Peyer's patch (tissue), 4 donors: ENCODE data around the gene B4GALNT2. TPM values are rescaled to one million over a fixed set of nuclear protein-coding genes. Genes with fewer than 3 reads are reported as not detected.

ENCODE experiments used
- DNase-seq, 3 donors: peaks; one replicate each; pipeline ENCODE4 v3.0.0-alpha.2; 2017 to 2019
- H3K27ac ChIP-seq, 4 donors: fragments of 200-600 bp; sonication (generic); one replicate each; pipeline ENCODE4 v1.5.1; 2016 to 2019
- H3K27me3 ChIP-seq, 2 donors: fragments of 200-600 bp; sonication (generic); one replicate each; pipeline ENCODE4 v1.5.1; 2019
- H3K36me3 ChIP-seq, 3 donors: fragments of 200-600 bp; sonication (generic); one replicate each; pipeline ENCODE4 v1.5.1; 2016 to 2019
- H3K4me1 ChIP-seq, 4 donors: fragments of 200-600 bp; sonication (generic); one replicate each; pipeline ENCODE4 v1.5.1; 2016 to 2019
- H3K4me3 ChIP-seq, 4 donors: fragments of 200-600 bp; sonication (generic); 1 replicate in 3 of 4; 2 replicates in 1 of 4; pipeline ENCODE4 v1.5.1; 2016 to 2019; ENCODE audit warnings: mild to moderate bottlenecking in 1 of 4
- H3K9me3 ChIP-seq, 4 donors: fragments of 200-600 bp; sonication (generic); one replicate each; pipeline ENCODE4 v1.5.1; 2016 to 2019; ENCODE audit warnings: mild to moderate bottlenecking in 1 of 4
- CTCF ChIP-seq, 6 experiments: fragments of 450-650 bp in 4 of 6; fragments of 200-600 bp in 2 of 6; sonication (generic) in 1 of 6; IDR thresholded peaks; one replicate each; pipeline ENCODE4 v1.5.1; 2017 to 2019; ENCODE audit warnings: antibody characterized with exemption in 6 of 6, mild to moderate bottlenecking in 3 of 6, moderate library complexity in 1 of 6
- POLR2A ChIP-seq, 2 donors: fragments of 450-650 bp; IDR thresholded peaks; one replicate each; pipeline ENCODE4 v1.5.1; 2017; ENCODE audit warnings: antibody characterized with exemption in 2 of 2, mild to moderate bottlenecking in 2 of 2, moderate library complexity in 2 of 2
- total RNA-seq, 4 donors: library from RNA; depleted of rRNA; stranded (reverse); fragments of >200 nt; gene quantifications; one replicate each; pipeline ENCODE4 v1.1.0, GENCODE V29; 2016

B4GALNT2 gene
- total RNA-seq, 4 donors from 2014 or later = 0.83 to 11.2 (median 7.5) TPM

GRCh38 chr17:49187301-49187700 lies 54.7 kb downstream of the B4GALNT2 start:
- DNase-seq = no peak
- TF ChIP-seq CTCF (IDR thresholded peaks at IDR 0.05) = no peak
- TF ChIP-seq POLR2A (IDR thresholded peaks at IDR 0.05) = no peak

GRCh38 chr17:49190932-49191331 lies 58.4 kb downstream of the B4GALNT2 start:
- Histone ChIP-seq H3K4me1 (no peaks in the 10 kb centered on the region), H3K36me3 (no peaks in the 10 kb centered on the region), H3K4me3 (no peak overlapping the region), H3K27me3 (no peaks in the 10 kb centered on the region), H3K9me3 (no peaks in the 10 kb centered on the region), H3K27ac (peak overlapping the region in 2 of 4 donors; percentile 43 to 61)
- TF ChIP-seq CTCF (IDR thresholded peaks at IDR 0.05) (no peak), POLR2A (IDR thresholded peaks at IDR 0.05) (no peak)
- no peak for DNase-seq

More at GRCh38 chr17:49187301-49187700, 54.7 kb downstream of the B4GALNT2 start:
- H3K4me1 ChIP-seq = no peaks in the 10 kb centered on the region
- H3K9me3 ChIP-seq = peaks cover 0 to 10% (median 2%) of the 10 kb centered on the region in 4 donors
- no peak overlapping the region for H3K4me3 ChIP-seq
- no peak overlapping the region for H3K27ac ChIP-seq
- no peaks in the 10 kb centered on the region for H3K36me3 ChIP-seq
- no peaks in the 10 kb centered on the region for H3K27me3 ChIP-seq

- TF ChIP-seq POLR2A (IDR thresholded peaks at IDR 0.05) (no peak), CTCF (IDR thresholded peaks at IDR 0.05) (peak in 1 of 6 experiments; percentile 27)
Observed at GRCh38 chr17:49191409-49191916, 58.9 kb downstream of the B4GALNT2 start.

GRCh38 chr17:49191917-49192741 lies 59.6 kb downstream of the B4GALNT2 start:
- H3K36me3 ChIP-seq = no peaks in the 10 kb centered on the region
- TF ChIP-seq POLR2A (IDR thresholded peaks at IDR 0.05) (no peak), CTCF (IDR thresholded peaks at IDR 0.05) (peak in 3 of 6 experiments; percentile 4 to 38 (median 14))
- peak; percentile 89 to 97 (median 97) for DNase-seq
- peak overlapping the region; percentile 95 to 100 (median 98) for H3K27ac ChIP-seq
- no peaks in the 10 kb centered on the region for H3K4me1 ChIP-seq
- no peaks in the 10 kb centered on the region for H3K27me3 ChIP-seq
- peak overlapping the region; percentile 67 to 91 (median 78) for H3K4me3 ChIP-seq
- no peaks in the 10 kb centered on the region for H3K9me3 ChIP-seq

More at GRCh38 chr17:49191409-49191916, 58.9 kb downstream of the B4GALNT2 start:
- H3K9me3 ChIP-seq = no peaks in the 10 kb centered on the region
- H3K4me3 ChIP-seq = peak overlapping the region; percentile 67 to 91 (median 78)
- H3K27ac ChIP-seq = peak overlapping the region; percentile 95 to 100 (median 98)
- H3K4me1 ChIP-seq = no peaks in the 10 kb centered on the region
- no peaks in the 10 kb centered on the region for H3K36me3 ChIP-seq
- no peaks in the 10 kb centered on the region for H3K27me3 ChIP-seq
- DNase-seq = no peak

GRCh38 chr17:49193513-49194296 lies 61.1 kb downstream of the B4GALNT2 start:
- peak in 2 of 3 donors; percentile 62 to 77 for DNase-seq
- TF ChIP-seq CTCF (IDR thresholded peaks at IDR 0.05) = no peak
- no peak for TF ChIP-seq POLR2A (IDR thresholded peaks at IDR 0.05)
- H3K4me1 ChIP-seq = no peaks in the 10 kb centered on the region

More at GRCh38 chr17:49193513-49194296, 61.1 kb downstream of the B4GALNT2 start:
- H3K36me3 ChIP-seq = no peaks in the 10 kb centered on the region
- peak overlapping the region; percentile 67 to 91 (median 78) for H3K4me3 ChIP-seq
- peak overlapping the region; percentile 17 to 98 (median 96) for H3K27ac ChIP-seq
- H3K27me3 ChIP-seq = no peaks in the 10 kb centered on the region
- H3K9me3 ChIP-seq = no peaks in the 10 kb centered on the region
